ENCODE measurements around the gene ADAMTS17. TPM values are rescaled to one million over a fixed set of nuclear protein-coding genes. Genes with fewer than 3 reads are reported as not detected.
A peak's percentile ranks its signal among the peaks of the same experiment; 100 is the strongest.

The ADAMTS17 gene
- total and polyA plus RNA-seq, 3 donors from 2014 or later: 6.8 to 17.8 (median 12.4) TPM

- no peak for TF ChIP-seq CTCF (IDR thresholded peaks at IDR 0.05)
- no peak for TF ChIP-seq POLR2A (IDR thresholded peaks at IDR 0.05)
- intact Hi-C loops (cut with DNase I; ENCODE audit: low total_unique reads): no loop called here
- no peak for DNase-seq
- no peak overlapping the region for H3K4me3 ChIP-seq
- no peaks in the 10 kb centered on the region for H3K9me3 ChIP-seq
- 95 to 96% methylated on average over 34 to 35 of the region's 35 CpGs for WGBS, 2 donors
- no peaks in the 10 kb centered on the region for H3K27me3 ChIP-seq
- no peak overlapping the region for H3K27ac ChIP-seq
- H3K36me3 ChIP-seq (ENCODE audit: low read depth, missing control alignments): no peaks in the 10 kb centered on the region
- H3K4me1 ChIP-seq: no peaks in the 10 kb centered on the region
Observed at GRCh38 chr15:100292010-100292409, 49.8 kb downstream of the ADAMTS17 start.

GRCh38 chr15:100291106-100291505 lies 50.7 kb downstream of the ADAMTS17 start:
- intact Hi-C loops (cut with DNase I; ENCODE audit: low total_unique reads): no loop called here
- 78 to 85% methylated on average over 2 of the region's 2 CpGs for WGBS, 2 donors
- Histone ChIP-seq H3K9me3 (no peaks in the 10 kb centered on the region), H3K4me3 (no peak overlapping the region), H3K27me3 (no peaks in the 10 kb centered on the region), H3K36me3 (ENCODE audit: low read depth, missing control alignments) (no peaks in the 10 kb centered on the region), H3K27ac (no peak overlapping the region), H3K4me1 (no peaks in the 10 kb centered on the region)
- no peak for TF ChIP-seq CTCF (IDR thresholded peaks at IDR 0.05)
- no peak for TF ChIP-seq POLR2A (IDR thresholded peaks at IDR 0.05)
- no peak for DNase-seq

GRCh38 chr15:100285641-100286295 lies 56.0 kb downstream of the ADAMTS17 start:
- no peak overlapping the region for H3K4me3 ChIP-seq
- no peak for DNase-seq
- H3K36me3 ChIP-seq (ENCODE audit: low read depth, missing control alignments): no peaks in the 10 kb centered on the region
- H3K27me3 ChIP-seq: no peaks in the 10 kb centered on the region
- intact Hi-C loops (cut with DNase I; ENCODE audit: low total_unique reads): no loop called here
- H3K9me3 ChIP-seq: no peaks in the 10 kb centered on the region
- no peak for TF ChIP-seq CTCF (IDR thresholded peaks at IDR 0.05)
- TF ChIP-seq POLR2A (IDR thresholded peaks at IDR 0.05): no peak
- no peak overlapping the region for H3K27ac ChIP-seq
- H3K4me1 ChIP-seq: no peaks in the 10 kb centered on the region
- 89 to 93% methylated on average over 8 to 15 of the region's 15 CpGs for WGBS, 2 donors

- DNase-seq: peak; percentile 68
- WGBS, 2 donors: 41 to 59% methylated on average over 6 of the region's 6 CpGs
- no peaks in the 10 kb centered on the region for H3K36me3 ChIP-seq (ENCODE audit: low read depth, missing control alignments)
- intact Hi-C loops (cut with DNase I; ENCODE audit: low total_unique reads): no loop called here
- no peak overlapping the region for H3K4me3 ChIP-seq
- no peaks in the 10 kb centered on the region for H3K4me1 ChIP-seq
- no peaks in the 10 kb centered on the region for H3K9me3 ChIP-seq
- H3K27ac ChIP-seq: no peak overlapping the region
- TF ChIP-seq POLR2A (IDR thresholded peaks at IDR 0.05): no peak
- no peaks in the 10 kb centered on the region for H3K27me3 ChIP-seq
Observed at GRCh38 chr15:100284701-100285100, 57.1 kb downstream of the ADAMTS17 start.

GRCh38 chr15:100284191-100284590 lies 57.6 kb downstream of the ADAMTS17 start:
- TF ChIP-seq CTCF (IDR thresholded peaks at IDR 0.05) (no peak), POLR2A (IDR thresholded peaks at IDR 0.05) (no peak)
- no peak overlapping the region for H3K27ac ChIP-seq
- H3K4me1 ChIP-seq: no peaks in the 10 kb centered on the region
- WGBS, 2 donors: 73 to 78% methylated on average over 5 of the region's 5 CpGs
- no peak overlapping the region for H3K4me3 ChIP-seq
- no peak for DNase-seq
- H3K36me3 ChIP-seq (ENCODE audit: low read depth, missing control alignments): no peaks in the 10 kb centered on the region
- H3K9me3 ChIP-seq: no peaks in the 10 kb centered on the region
- intact Hi-C loops (cut with DNase I; ENCODE audit: low total_unique reads): no loop called here
- H3K27me3 ChIP-seq: no peaks in the 10 kb centered on the region

Measured in testis (tissue), 3 donors.